Measurements from ENCODE around the gene TRIM33.

- TF ChIP-seq POLR2A (IDR thresholded peaks at IDR 0.05) (no peak), CTCF (IDR thresholded peaks at IDR 0.05) (peak in 1 of 2 donors; percentile 25), POLR2AphosphoS5 (IDR thresholded peaks at IDR 0.05) (no peak), EP300 (IDR thresholded peaks at IDR 0.05) (no peak)
Measured at GRCh38 chr1:114558544-114558943, 47.5 kb upstream of the TRIM33 start.

All from suprapubic skin (tissue), 4 donors.